Measurements from ENCODE around the gene HSPA14. TPM values are rescaled to one million over a fixed set of nuclear protein-coding genes. Genes with fewer than 3 reads are reported as not detected.
"Not testable (repeated sequence)": the region's sequence is repeated elsewhere in the genome, so short reads cannot be mapped to it uniquely, and the experiment has no call there.

Gene HSPA14, protein sequence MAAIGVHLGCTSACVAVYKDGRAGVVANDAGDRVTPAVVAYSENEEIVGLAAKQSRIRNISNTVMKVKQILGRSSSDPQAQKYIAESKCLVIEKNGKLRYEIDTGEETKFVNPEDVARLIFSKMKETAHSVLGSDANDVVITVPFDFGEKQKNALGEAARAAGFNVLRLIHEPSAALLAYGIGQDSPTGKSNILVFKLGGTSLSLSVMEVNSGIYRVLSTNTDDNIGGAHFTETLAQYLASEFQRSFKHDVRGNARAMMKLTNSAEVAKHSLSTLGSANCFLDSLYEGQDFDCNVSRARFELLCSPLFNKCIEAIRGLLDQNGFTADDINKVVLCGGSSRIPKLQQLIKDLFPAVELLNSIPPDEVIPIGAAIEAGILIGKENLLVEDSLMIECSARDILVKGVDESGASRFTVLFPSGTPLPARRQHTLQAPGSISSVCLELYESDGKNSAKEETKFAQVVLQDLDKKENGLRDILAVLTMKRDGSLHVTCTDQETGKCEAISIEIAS
- total RNA-seq: 10 to 100 TPM in 1 of 2 donors, 1 to 10 TPM in 1; 7.0 to 10.5 TPM
- long read RNA-seq, transcript HSPA14-201 (14 exons, 1,904 nt): major isoform, 17 of 28 reads
- long read RNA-seq, partial matches to known transcripts: 9 of 28 reads
- long read RNA-seq, other reads (novel, unspliced or antisense): 2 of 28 reads

DNA sequence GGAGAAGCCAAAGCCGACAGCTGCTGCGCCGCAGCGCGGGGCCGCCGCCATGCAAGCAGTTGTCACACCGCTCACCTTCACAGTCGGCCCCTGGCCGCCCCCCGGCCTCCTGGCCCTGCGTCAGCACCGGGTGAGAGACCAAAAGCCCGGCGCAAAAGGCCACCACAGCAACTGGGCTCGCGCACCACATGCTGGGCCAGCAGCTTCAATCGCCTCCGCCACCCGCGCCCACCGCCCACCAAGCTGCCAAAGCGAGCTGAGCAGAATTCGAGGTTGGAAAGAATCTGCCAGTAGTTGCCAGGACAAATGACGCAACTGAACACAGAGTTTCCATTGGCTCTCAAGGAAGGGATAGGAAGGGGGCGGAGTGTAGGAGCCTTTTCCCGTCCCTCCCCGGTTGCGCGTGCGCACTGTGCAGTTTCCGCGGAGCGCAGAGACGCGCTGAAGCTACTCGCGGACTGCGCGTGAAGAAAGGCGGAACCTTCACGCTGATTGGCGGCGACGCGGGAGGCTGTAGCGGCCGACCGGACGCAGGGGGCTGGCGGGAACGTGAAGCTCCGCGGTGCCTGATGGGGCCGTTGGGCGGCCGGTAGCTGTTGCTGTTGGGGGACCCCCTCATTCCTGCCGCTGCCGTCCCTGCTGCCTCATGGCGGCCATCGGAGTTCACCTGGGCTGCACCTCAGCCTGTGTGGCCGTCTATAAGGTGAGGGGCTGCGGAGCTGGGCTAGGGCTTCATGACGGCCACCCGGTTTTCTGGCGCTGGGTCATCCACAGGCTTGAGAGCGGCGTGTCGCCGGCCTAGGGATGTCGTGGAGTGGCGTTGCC, at the start of gene HSPA14, which contains the start of the genes CDNF and MSANTD7:
TSS of gene HSPA14 (plus strand) at position 550 of the 825 bp plus-strand sequence. CDS start at position 647, 97 bp downstream.
TSS of gene CDNF (minus strand) at position 281 of the 825 bp plus-strand sequence. CDS start at position 190, 91 bp downstream.
TSS of gene MSANTD7 (plus strand) at position 550 of the 825 bp plus-strand sequence. CDS start 3,979 bp downstream, outside the sequence.
- DNase-seq (peak; percentile 99), ATAC-seq (peak; percentile 98 to 99)
- intact Hi-C loops (cut with DNase I): loop anchor here in 1 of 2 donors (2.0 kb wide), 1 partner anchor 39 kb away; no protein-coding TSS in a partner anchor

DNA sequence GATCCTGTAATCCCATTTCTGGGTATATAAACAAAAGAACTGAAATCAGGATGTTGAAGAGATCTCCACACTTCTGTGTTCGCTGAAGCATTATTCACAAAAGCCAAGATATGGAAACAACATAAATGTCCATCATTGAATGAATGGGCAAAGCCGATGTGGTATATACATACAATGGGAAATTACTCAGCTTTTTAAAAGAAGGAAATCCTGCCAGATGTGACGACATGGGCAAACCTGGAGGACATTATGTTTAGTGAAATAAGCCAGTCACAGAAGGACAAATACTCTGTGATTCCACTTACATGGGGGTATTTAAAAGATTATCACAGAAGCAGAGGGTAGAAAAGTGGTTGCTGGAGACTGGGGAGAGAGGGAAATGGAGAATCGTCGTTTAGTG, 39.5 kb upstream of the HSPA14 start:
- intact Hi-C loops (cut with DNase I): no loop called here
- ATAC-seq (no peak), DNase-seq (no peak)

DNA sequence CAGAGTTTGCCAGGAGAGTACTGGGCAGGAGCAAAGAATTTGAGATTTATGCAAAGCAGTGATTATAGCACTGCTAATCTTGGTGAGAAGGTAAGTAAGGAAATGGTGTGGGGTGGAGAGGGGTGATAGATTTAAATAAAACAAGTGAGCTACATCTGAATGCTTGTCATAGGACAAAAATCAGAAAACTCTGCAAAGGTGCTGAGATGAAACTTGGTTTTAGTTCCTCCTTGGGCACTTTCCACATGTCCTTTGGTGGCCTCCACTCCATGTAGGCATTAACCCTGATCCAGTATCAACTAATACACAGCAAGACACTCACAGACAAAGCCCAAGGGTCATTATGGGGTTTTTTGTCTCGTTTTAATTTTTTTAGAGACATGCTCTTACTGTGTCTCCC, 37.7 kb upstream of the HSPA14 start:
- DNase-seq: no peak
- ATAC-seq: no peak
- intact Hi-C loops (cut with DNase I): no loop called here

DNA sequence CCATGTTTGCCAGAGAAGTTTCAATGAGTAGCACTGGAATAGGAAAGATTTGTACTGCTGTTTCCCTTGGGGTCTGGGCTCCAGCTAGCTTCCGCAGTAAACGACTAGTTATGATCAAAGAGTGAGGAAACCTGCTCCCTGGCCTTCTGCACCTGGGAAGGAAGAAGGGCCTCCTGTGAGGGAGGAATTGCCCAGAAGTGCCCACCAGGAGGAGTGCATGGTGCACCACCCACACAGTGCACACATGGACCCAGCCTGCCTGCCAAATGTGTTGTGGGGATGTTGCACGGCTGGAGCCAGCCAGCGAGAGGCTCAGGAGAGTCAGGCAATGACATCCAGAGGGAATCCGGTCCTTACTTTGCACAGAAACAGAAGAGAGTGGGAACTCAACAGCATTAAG, 36.4 kb upstream of the HSPA14 start:
- intact Hi-C loops (cut with DNase I): no loop called here
- DNase-seq (no peak), ATAC-seq (peak in 1 of 2 donors; percentile 64)

DNA sequence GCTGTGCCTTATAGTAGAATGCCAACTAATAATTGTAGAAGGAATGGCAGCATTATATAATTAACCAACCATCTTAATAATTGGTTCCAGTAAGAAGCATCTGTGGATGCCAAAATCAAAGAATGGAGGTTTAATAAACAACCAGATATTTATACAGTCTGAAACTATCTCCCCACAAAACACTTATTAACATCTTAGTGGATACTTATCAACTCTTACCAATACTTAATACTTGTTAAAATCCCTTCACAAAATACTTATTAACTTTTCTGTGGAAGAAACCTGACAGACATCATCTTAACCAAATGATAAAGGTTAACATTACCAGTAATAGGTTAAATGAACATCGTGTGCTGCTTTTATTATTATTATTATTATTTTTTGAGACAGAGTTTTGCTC, 34.3 kb upstream of the HSPA14 start:
- intact Hi-C loops (cut with DNase I): no loop called here
- DNase-seq (no peak), ATAC-seq (no peak)

DNA sequence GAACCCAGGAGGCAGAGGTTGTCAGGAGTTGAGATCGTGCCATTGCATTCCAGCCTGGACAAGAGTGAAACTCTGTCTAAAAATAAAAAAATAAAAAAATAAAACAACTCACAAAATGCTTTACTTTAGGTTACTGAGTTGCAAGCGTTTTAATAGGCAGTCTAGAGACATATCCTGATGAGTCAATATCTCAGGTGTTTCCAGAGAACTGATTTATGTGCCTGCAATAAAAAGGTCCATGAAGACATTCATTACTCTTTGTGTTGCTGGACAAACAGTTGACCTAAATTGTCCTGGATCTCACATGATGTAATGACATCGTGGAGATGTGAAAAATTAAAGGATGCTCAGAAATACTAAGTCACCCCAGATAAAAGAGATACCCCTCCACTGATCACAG, 31.8 kb upstream of the HSPA14 start:
- ATAC-seq (no peak), DNase-seq (no peak)
- intact Hi-C loops (cut with DNase I): no loop called here

DNA sequence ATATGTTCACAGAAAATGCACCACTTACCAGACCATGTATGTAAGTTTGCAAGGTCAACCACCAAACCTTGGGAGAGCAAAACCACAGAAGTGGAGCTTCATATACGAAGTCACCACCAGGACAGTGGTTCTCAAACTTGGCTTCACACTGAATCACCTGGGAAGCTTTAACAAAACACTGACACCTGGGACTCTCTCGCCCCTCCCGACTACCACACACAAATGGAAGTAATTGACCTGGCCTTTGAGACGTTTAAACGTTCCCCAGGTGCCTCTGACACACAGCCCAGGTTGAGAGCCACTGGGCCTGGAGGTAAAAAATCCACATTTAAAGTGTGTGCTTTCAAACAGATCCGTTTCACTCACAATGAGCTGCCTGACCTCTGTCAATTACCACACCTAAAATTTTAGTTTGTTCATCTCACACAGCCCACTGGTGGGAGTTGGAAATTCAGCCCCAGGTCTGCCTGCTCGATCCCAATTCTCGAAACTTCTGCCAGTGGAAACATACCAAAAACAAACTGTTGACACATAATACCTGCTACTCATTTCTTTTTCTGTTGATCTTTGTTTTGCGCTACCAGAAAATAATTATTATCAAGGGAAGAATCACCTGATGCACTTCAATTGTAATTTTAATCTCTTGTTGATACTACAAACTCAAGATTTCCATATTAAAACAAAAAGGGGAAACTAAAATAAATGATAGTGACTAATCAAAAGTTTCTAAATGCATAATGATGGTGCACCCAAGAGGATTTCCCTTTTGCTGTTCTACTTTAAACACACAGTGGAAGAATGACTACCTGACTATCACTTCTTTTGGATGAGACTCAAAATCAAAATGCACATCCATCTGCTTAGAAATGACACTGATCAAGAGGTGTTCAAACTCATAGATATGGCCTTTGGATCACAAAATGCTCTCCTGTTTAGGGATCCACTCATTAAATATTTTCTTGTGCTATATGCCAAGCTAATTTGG, 26.8 kb upstream of the HSPA14 start:
- intact Hi-C loops (cut with DNase I): no loop called here
- ATAC-seq: no peak
- DNase-seq: no peak

DNA sequence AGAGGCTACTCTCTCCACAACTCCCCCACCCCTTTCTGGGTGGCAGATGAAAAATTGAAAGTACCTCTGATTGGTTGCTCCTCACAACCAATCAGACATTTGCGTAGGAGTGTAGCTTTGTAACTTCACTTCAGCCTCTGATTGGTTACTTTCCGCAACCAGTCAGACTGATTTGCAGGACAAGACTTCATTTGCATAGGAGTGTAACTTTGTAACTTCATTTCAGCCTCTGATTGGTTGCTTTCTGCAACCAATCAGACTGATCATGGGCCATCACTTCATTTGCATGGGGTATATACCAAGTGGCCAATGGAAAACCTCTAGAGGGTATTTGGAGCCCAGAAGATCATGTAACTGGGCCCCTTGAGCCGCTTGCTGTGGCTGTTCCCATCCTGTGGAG, 25.8 kb upstream of the HSPA14 start:
- intact Hi-C loops (cut with DNase I): no loop called here
- ATAC-seq: no peak
- no peak for DNase-seq

DNA sequence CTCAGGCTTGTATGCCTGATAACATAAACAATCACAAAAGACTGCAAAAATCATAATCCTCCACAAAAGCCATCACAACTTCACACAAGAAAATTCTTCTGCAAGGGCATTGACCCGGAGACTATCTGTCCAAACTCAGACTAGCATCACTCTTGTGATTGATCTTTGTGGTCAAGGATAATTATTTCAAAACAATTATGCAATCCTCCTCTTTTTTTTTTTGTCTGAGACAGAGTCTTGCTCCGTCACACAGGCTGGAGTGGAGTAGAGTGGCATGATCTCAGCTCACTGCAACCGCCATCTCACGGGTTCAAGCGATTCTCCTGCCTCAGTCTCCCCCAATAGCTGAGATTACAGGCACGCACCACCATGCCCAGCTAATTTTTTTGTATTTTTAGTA, 22.4 kb upstream of the HSPA14 start:
- intact Hi-C loops (cut with DNase I): no loop called here
- no peak for DNase-seq
- ATAC-seq: no peak

DNA sequence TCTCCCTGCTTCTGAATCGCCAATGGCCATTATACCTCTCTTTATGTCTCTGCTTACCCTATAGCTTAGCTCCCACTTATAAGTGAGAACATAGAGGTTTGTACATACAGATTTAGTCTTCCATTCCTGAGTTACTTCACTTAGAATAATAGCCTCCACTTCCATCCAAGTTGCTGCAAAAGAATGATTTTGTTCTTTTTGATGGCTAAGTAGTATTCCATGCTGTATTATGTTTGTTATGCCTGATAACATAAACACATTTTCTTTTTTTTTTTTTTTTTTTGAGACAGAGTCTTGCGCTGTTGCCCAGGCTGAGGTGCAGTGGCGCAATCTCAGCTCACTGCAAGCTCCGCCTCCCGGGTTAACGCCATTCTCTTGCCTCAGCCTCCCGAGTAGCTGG, 21.4 kb upstream of the HSPA14 start:
- intact Hi-C loops (cut with DNase I); DNase-seq; ATAC-seq: not testable (repeated sequence)

DNA sequence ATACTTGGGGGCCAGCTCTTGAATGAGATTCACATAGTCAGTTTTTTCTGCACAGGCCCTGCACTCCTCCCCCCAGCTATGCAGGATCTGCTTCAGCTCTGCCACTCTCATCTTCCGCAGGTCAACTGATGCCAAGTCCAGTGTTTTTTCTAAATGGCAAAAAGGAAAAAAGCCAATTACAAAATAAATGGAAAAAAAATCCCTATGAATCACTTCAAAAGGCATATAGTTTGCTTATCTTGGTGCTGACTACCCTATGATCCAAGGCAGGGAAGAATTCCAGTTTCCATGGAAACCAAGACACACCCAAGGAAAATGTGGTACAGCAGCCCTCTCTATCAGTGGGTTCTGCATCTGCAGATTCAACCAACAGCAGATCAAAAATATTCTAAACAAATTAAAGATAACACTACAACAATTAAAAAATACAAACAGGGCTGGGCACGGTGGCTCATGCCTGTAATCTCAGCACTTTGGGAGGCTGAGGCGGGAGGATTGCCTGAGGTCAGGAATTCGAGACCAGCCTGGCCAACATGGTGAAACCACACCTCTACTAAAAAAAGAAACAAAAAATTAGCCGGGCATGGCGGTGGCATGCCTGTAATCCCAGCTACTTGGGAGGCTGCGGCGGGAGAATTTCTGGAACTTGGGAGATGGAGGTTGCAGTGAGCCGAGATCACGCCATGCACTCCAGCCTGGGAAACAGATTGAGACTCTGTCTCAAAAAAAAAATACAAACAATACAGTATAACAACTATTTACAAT, 17.9 kb upstream of the HSPA14 start:
- no peak for DNase-seq
- intact Hi-C loops (cut with DNase I): loop anchor here in 1 of 2 donors (10.0 kb wide), 1 partner anchor 285 kb away; no protein-coding TSS in a partner anchor
- ATAC-seq: peak; percentile 53 to 96

DNA sequence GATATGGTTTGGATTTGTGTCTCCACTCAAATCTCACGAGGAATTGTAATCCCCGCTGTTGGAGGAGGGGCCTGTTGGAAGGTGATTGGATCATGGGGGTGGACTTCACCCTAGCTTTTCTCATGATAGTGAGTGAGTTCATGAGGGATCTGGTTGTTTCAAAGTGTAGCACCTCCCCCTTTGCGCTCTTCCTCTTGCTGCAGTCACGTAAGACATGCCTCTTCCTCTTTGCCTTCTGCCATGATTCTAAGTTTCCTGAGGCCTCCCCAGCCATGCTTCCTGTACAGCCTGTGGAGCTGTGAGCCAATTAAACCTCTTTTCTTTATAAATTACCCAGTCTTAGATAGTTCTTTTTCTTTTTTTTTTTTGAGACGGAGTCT, 17.3 kb upstream of the HSPA14 start:
- intact Hi-C loops (cut with DNase I): loop anchor here in 1 of 2 donors (10.0 kb wide), 1 partner anchor 286 kb away; no protein-coding TSS in a partner anchor
- no peak for ATAC-seq
- DNase-seq: no peak

DNA sequence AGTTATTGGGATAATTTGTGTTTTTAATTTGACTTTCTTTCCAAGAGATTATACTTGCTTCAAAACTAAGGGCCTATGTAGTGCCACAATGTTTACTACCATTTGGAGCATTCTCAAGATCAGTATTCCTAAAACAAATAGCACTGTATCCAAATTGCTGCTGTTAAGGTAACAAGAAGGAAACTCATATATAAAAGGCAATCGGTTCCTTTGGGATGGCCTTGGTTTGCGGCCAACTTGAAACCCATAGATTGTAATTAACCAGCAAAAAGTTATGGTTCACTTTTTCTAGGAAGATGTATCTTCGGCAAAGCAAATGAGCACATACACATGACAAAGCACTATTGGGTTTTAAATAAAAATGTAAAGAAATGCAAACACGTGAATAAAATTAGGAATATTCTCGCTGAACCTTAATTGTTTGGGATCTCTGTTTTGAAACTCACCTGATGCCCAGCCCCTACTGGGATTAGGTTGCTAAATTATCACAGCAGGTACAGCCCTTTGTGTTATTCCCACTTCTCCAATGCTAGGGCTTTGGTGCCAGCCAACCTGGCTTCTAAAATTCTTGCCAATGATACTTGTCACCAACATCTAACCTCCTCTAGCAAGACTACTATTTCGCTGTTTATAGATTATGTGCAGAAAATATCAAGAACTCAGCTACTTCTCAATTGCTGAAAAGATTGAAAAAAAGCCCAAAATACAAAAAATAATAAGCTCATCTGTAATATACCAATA, 16.3 kb upstream of the HSPA14 start:
- intact Hi-C loops (cut with DNase I): loop anchor here (2.0 to 10.0 kb wide), 2 partner anchors 287 to 323 kb away; no protein-coding TSS in a partner anchor
- no peak for DNase-seq

DNA sequence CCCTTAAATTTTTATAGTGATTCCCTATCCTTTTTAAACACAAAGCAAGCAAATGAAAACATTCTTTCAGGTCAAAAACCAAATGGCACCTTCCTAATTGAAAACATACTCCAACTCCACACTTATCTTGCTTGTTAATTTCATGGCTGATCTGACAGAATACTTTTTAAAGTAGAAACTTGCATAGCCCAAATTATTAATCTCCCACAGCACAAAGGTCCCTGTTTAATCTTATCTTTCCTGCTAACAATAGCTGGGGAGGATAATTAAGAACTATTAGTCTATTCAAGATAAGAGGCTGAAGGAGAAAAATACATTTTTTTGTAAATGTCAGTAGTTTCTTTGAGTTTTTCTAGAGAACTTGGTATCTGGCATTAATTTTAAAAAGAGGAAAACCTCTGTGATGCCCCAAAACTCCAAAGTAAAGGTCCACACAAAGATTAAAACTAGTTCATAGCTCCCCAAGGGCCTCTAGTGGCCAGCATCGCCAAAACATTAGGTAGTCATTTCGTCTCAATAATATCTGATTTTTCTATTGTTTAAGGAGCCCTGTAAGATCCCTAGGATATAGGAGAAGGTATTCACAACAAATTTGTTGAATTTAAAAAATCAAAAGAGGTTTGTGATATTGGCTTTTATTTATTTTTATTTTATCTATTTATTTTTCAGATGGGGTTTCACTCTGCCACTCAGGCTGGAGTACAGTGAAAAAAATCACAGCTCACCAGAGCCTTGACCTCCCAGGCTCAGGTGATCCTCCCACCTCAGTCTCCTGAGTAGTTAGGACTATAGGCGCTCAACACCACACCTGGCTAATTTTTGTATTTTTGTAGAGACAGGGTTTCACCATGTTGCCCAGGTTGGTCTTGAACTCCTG, 15.0 kb upstream of the HSPA14 start:
- ATAC-seq: peak in 1 of 2 donors; percentile 54
- DNase-seq: peak; percentile 45
- intact Hi-C loops (cut with DNase I): loop anchor here (2.0 to 10.0 kb wide), 2 partner anchors 288 to 324 kb away; no protein-coding TSS in a partner anchor

More for the DNA sequence above, 16.3 kb upstream of the HSPA14 start:
- no peak for ATAC-seq

DNA sequence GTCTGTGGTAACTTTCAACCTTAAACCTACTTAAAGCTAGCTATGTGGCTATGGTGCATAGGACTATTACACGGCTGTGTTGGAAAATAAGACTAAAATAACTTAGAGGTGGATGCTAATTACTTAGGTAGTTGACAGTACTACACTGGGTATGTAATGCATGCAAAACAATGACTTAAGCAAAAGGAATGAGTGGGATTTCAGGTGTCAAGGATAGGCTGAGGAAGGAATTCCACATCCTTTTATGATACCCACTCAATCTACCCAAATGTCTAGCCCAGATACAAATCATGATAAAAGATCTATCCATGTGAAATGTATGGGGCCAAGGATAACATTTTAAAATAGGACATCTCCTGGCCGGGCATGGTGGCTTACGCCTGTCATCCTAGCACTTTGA, 14.1 kb upstream of the HSPA14 start:
- no peak for DNase-seq
- intact Hi-C loops (cut with DNase I): loop anchor here (2.0 to 10.0 kb wide), 2 partner anchors 289 to 325 kb away; no protein-coding TSS in a partner anchor

More for the DNA sequence above, 14.1 kb upstream of the HSPA14 start:
- ATAC-seq: no peak
